ENCODE results near the gene MAD2L1BP. TPM values are rescaled to one million over a fixed set of nuclear protein-coding genes. Genes with fewer than 3 reads are reported as not detected.

MAD2L1BP gene
- total and polyA plus RNA-seq, 2 of the 4 experiments (the other 2 are of a cell fraction), result 28.1 to 50.2 TPM

DNA sequence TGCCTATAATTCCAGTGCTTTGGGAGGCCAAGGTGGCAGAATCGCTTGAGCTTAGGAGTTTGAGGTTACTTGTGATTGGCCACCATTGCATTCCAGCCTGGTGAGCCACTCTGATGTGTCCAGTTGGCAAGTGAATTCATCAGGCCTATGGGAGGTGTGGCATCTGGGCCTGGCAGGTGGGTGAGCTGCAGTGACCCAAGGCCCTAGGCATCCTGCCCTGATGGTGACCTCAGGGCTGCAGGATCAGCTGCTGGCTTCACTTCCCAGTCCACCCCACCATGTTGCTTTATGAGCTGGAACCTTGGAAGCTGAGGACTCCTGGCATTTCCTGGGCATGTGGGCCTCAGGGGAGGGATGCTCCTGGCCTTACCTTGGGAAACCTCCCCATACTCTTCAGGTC, 29.7 kb downstream of the MAD2L1BP start:
- ChIA-PET CTCF (interaction anchor here (0.6 kb wide), 1 partner anchor 745 kb away, joined by 4 read pairs; no protein-coding TSS in a partner anchor), POLR2A (ENCODE audit: unreplicated experiment) (no interaction called here)
- Histone ChIP-seq H3K79me1 (ENCODE audit: low read depth in 1 of 2, low read length in 2 of 2) (no peaks in the 10 kb centered on the region), H4K5ac (ENCODE audit: low read depth, low read length) (no peak overlapping the region), H3K27ac (ENCODE audit: insufficient read depth, low read length) (no peak overlapping the region), H3K56ac (ENCODE audit: extremely low read depth, insufficient read depth, low read length) (no peak overlapping the region), H2AK9ac (replicated peaks; ENCODE audit: low read depth, low read length, poor library complexity) (no peak overlapping the region), H4K8ac (ENCODE audit: low read depth in 2 of 2, low read length in 2 of 2) (no peak overlapping the region), H3K36me3 (ENCODE audit: control insufficient read depth, insufficient read depth, low read length) (no peaks in the 10 kb centered on the region), H3K9ac (ENCODE audit: low read depth, low read length) (no peak overlapping the region), H2BK5ac (ENCODE audit: low read depth, low read length, poor library complexity, severe bottlenecking) (no peak overlapping the region), H3K18ac (ENCODE audit: low read depth, low read length) (no peak overlapping the region), H3K23ac (ENCODE audit: low read depth, low read length) (no peak overlapping the region), H2AFZ (replicated peaks; ENCODE audit: low read length, poor library complexity) (peak overlapping the region; percentile 55), H3K9me1 (ENCODE audit: insufficient read depth, low read length) (0 out of 2 replicates have a peak, but pooled peaks cover 9% of the 10 kb centered on the region), H2BK15ac (ENCODE audit: low read depth, low read length) (no peak overlapping the region), H3K14ac (replicated peaks; ENCODE audit: low read depth, low read length) (no peak overlapping the region), H4K20me1 (ENCODE audit: insufficient read depth, low read length) (no peaks in the 10 kb centered on the region; the same call in 1 of the 2 replicates), H4K91ac (ENCODE audit: insufficient read depth, low read depth, low read length) (no peak overlapping the region; the same call in 1 of the 2 replicates), H3K9me3 (ENCODE audit: control insufficient read depth, insufficient read depth, low read length) (0 out of 2 replicates have a peak, but pooled peaks cover 3% of the 10 kb centered on the region), H3K4ac (ENCODE audit: low read depth, low read length) (no peak overlapping the region), H3K27me3 (ENCODE audit: control insufficient read depth, insufficient read depth, low read length) (no peaks in the 10 kb centered on the region), H3K4me2 (ENCODE audit: low read depth, low read length) (no peak overlapping the region), H3K4me3 (ENCODE audit: insufficient read depth, low read depth, low read length) (no peak overlapping the region), H2BK20ac (ENCODE audit: low read depth, low read length) (no peak overlapping the region), H2AK5ac (ENCODE audit: low read depth, low read length) (no peak overlapping the region), H2BK120ac (ENCODE audit: low read depth, low read length) (no peak overlapping the region), H3K4me1 (ENCODE audit: control insufficient read depth, insufficient read depth, low read length) (peaks cover 17% of the 10 kb centered on the region)
- no CpG with 5 or more reads among the region's 1 CpG for WGBS, 2 experiments (ENCODE audit: extremely low coverage in 2 of 2, insufficient read length in 1 of 2)
- TF ChIP-seq POLR2A (IDR thresholded peaks at IDR 0.05; ENCODE audit: low read depth, low read length) (no peak), MAFK (IDR thresholded peaks at IDR 0.05; ENCODE audit: low read depth, low read length) (no peak)
- no peak for ATAC-seq (ENCODE audit: low read depth)
- DNase-seq, result peak; percentile 29
- no TSS peak for BruUV-seq (replicated peaks)
- intact Hi-C loops (cut with micrococcal nuclease) (loop anchor here (10.0 kb wide), 1 partner anchor 289 kb away; no protein-coding TSS in a partner anchor), dilution Hi-C loops (cut with HindIII; ENCODE audit: low sequenced_read_pairs, unreplicated experiment) (no loop called here), in situ Hi-C loops (cut with MboI; ENCODE audit: low sequenced_read_pairs) (loop anchor here (5.0 kb wide), 2 partner anchors 102 to 417 kb away; no protein-coding TSS in a partner anchor)

Data from IMR-90 (cell line).